Superior temporal gyrus (tissue), 1 donor: ENCODE data around the gene TMEM131.
"Not testable (repeated sequence)": the region's sequence is repeated elsewhere in the genome, so short reads cannot be mapped to it uniquely, and the experiment has no call there.

ENCODE experiments used
- DNase-seq: peaks from one replicate; pipeline ENCODE4 v3.0.0-alpha.2; 2016; ENCODE audit errors: extremely low spot score

The TMEM131 gene

DNA sequence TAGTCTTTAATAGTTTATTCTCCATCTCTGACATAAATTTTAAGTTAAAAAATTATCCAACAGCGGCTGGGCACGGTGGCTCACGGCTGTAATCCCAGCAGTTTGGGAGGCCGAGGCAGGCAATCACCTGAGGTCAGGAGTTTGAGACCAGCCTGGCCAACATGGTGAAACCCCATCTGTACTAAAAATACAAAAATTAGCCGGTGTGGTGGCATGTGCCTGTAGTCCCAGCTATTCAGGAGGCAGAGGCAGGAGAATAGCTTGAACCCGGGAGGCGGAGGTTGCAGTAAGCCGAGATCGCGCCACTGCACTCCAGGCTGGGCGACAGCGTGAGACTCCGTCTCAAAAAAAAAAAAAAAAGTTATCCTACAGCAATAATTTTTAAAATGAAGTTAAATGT is 39.0 kb downstream of the TMEM131 start:
- not testable (repeated sequence) for DNase-seq

DNA sequence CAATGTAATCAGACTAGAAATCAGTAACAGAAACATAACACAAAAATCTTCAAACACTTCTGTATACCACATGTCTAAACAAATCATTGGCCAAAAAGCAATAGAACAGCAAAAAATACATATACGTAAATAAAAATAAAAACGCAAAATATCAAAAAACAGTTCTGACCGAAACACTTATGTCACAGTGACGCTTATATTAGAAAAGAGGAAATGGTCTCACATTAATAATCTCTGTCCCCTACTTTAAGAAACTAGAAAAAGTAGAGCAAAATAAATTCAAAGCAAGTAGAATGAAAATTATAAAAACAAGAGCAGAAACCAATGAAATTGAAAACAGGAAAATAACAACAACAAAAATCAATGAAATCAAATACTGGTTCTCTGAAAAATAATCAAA is 41.9 kb downstream of the TMEM131 start:
- no peak for DNase-seq

DNA sequence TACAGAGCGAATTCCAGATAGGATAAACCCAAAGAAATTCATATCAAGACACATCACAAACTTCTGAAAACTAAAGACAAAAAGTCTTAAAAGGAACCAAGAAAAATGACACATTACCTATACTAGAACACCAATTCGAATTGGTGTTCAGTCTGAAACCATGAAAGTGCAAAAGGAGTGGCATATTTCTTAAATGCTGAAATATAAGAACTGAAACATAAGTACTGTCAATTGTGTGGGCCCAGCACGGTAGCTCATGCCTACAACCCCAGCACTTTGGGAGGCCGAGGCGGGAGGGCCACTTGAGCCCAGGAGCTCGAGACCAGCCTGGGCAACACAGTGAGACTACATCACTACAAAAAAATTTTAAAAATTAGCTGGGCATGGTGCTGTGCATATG is 43.4 kb downstream of the TMEM131 start:
- DNase-seq = no peak

DNA sequence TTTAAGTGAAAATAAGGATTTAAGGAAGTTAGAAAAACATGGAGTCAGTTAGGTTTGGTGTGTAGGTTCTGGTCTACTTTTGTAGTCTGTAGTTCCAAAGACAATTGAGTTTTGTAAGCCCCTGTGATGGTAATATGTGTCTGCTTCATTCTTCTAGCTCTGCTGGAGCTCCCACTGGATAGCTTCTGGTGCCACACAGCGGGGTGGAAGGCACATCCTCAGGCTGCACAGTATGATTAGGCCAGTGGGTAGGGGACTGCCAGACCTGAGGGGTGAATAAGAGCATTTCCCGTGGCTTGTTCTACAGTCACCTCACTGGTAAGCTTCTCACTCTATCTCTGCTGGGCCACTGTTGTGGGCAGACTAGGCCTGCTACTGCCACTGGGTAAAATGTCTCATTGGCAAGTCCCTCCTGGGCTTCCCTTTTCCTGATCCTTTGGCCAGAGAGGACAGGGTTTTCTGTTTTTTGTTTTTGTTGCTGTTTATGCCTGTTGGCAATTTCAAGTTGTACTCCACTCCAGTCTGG is 44.5 kb downstream of the TMEM131 start:
- DNase-seq = no peak

DNA sequence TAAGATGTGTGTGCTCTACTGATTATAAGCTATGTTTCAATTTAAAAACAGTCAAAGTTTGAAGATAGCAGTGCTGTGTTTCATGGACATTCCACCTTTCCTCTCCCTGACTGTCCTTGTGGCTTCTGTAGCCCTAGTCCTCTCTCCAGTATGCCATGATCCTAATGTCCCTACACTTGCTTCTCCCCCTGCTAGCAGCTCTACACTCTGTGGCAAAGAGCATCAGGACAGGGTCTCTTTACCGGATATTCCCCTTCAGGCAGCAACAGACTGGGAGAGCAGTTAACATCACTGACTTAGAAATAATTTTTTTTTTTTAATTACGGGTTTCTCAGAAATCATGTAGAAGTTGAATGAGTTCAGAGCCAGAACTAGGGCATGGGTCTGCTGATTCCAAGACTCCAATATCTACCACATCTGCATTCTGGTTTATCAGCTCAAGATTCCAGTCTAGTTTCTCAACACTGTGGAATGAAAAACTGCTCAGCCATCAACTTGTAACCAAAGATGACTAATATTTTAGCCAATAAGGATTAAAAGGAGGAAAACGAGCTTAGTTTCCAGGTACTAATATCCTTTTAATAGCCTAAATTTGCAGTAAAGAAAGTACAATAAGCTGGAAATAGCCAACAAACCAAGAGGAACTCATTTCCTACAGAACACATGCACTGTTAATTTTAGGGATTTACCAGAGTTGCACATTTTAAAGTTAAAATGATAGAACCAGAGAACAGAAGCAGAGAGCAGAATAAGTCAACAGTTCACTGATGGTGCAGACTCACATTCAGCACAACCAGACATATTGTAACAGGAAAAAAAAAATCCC is 45.2 kb downstream of the TMEM131 start:
- DNase-seq = no peak

DNA sequence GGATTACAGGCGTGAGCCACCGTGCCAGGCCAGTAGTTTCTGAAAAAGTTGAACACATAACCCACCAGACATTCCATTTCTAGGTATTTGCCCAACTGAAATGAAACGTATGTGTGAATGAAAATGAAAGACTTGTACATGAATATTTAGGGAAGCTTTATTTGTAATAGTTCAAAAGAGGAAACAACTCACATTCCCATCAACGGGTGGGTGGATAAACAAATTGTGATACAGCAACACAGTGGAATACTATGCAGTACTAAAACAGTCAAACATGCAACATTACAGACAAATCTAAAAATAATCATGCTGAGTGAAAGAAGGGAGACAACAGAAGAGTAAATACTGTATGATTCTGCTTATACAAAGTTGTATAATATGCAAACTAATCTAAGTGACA is 46.8 kb downstream of the TMEM131 start:
- no peak for DNase-seq

DNA sequence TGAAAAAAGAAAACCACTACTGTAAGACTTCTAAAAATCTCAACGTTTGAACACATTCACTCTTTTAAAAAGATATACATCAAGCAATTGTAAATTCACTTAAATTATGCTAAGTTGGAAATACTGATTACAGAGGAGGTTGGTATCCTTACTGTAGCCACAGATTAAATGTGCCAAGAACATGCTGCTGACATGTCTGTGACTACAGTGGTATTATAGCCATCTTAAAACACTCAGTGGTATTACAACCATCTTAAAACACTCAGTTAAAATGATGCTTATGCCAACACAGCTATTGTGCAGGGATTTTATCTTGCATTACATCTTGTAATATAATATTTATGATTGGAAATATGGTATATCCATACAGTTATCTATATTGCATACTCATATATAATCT is 50.0 kb downstream of the TMEM131 start:
- no peak for DNase-seq

DNA sequence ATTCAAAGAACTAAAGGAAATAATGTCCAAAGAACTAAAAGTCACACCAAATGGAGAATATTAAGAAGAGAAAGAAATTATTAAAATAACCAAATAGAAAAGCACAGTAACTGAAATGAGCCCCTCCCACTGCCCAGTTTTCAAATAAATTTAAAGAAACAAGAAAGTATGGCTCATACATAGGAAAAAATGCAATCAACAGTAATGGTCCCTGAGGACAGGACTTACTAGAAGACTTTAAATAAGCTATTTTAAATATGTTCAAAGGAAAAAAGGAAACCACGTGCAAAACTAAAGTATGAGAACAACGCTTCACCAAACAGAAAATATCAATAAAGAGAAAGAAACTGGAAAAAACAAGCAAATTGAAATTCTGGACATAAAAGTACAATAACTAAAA is 58.9 kb downstream of the TMEM131 start:
- DNase-seq = no peak

DNA sequence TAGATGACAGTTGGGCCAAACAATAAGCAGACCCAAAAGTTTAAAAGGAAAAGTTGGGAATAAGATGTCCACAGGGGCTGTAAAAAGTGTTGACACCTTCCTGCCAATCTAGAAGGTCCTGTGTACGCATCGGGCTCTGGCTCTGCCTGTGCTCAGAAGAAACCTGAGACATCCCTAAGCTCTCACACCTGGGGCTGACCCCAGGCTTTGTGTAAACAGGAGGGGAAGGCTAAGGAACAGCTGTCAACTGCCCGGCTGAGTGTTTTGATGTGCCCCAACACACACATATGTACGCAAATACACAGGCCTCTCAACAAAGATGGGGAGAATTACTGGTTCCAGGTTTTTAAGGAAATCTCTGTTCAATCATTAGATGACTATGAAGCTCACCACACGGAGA is 59.5 kb downstream of the TMEM131 start:
- no peak for DNase-seq

DNA sequence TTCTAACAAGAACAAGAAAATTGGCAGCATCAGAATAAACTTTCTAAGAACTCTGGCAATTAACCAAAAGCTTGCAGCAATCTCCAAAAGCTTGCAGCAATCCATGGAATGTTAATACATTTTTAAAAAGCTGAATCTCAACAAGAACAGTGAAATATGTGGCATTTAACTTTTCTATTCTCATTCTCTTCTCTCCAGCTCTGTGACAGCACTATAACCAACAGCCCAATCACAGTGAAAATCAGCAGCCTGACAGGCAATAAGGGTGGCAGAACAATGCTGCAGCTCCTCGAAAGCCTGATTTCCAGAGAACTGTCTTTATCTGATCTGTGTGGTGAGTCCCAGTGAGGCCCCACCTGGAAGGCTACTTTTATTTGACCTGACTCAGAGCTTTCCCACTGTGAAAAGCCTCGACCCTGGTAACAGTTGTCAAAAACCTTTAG is 60.0 kb downstream of the TMEM131 start:
- DNase-seq = peak; percentile 56

DNA sequence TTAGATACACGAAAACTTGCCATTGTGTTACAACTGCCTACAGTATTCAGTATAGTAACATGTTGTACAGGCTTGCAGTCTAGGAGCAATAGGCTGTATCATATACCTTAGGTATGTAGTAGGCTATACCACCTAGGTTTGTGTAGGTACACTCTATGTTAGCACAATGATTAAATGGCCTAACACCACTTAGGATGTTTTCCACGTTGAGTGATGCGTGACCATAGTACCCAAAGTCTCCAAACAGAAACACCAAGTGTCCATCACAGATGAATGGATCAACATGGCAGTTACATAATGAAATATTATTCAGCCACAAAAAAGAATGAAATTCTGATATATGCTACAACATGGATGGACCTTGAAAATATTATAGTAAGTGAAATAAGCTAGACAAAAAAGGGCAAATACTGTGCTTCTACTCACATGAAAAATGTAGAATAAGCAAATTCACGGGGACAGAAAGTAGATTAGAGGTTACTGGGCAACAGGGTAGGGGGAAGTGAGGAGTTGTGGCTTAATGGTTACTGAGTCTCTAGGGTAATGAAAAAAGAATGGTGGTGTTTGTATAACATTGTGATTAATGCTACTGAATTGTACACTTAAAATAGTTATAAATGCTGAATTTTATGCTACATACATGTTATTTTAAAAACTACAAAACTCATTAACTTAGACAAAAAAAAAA is 62.6 kb downstream of the TMEM131 start:
- DNase-seq = no peak

DNA sequence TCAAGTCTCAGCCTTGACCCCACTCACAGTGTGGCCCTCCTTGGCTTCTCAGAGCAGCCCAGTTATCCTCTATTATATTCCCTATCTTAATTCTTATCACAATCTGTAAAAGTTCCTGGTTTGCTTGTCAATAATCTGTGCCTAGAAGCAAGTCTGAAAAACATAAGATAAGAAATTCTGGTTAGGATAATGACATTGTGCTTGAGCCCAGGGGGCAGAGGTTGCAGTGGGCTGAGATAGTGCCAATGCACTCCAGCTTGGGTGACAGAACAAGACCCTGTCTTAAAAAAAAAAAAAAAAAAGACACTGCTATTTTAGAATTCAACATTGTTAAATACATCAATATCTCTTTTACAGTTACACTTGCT is 63.9 kb downstream of the TMEM131 start:
- no peak for DNase-seq

DNA sequence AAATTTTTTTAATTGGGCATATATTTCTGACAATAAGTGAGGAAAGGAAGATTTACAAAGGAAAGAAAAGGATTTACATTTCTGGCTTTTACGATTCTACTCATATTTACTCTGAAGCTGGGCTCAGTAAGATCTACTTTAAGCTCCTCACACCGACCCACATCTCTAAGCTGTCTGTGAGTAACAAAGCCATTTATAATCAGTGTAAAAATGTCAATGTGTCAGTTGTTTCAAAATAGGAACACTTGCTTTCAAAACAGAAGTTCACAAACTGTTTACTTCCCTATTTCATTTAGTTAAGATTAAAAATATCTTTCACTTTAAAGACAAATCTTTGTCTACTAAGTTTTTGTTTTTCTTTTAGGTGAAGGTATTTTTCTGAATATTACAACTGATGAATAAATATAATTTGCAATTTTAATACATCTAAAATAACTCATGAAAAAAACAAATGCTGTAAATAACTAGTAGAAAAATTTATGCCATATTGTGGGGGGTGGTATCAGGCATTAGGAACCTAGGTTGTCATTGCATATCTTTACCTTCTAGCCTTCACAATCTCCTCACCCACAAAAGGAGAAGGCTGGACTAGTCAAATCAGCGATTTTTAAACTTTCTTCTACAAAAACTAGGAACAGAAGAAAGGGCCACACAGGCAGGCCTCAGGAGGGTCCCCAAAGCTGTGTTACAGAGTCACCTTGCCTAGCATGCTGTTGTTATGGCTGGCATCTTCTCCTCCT is 64.5 kb downstream of the TMEM131 start:
- no peak for DNase-seq

DNA sequence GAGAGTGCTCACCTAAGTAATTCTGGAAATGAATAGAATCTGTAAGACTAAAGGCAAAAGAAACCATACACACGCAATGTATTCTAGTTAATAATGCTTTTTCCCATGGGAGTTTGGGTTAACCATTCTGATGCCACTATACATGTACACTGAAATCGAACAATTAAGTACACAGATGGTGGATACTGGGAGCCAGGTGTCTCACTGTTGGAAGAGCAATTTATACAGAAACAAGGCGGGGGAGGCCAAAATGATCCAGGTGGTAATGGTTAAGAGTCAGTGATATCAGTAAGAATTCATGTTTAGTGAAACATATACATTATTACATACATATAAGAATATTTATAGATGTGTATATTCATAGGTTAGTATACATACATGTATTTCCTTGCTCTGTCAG is 67.2 kb downstream of the TMEM131 start:
- DNase-seq = no peak

DNA sequence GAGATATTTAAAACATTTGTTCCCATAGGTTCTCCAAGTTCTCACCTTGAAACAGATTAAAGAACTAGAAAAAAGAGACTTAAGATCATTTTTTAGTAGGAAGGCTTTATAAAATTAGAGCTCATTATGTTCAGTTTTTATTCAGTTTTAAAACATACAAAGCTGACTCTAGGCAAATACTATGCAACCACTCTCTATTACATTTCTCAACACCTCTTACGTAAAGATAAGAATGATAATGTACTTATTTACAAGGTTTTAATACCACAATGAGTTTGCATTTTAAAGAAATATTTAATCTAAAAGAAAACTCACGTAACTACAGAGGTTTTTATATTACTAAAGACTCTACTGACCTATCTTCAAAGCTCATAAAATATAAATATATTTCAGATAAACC is 68.8 kb downstream of the TMEM131 start:
- no peak for DNase-seq

DNA sequence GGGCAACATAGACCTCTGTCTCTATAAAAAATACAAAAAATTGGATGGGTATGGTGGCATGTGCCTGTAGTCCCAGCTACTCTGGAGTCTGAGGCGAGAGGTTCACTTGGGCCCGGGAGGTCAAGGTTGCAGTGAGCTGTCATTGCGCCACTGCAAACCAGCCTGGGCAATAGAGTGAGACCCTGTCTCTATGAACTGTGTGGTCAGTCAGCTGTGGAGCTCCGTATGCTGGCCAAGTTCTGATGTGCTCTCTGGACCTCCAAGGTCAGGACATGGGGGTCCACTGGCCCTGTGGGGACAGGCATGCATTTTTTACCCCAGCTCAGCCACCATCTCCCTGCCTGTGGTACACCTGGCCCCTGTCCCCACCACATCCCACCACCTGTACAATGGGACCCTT is 71.6 kb downstream of the TMEM131 start:
- no peak for DNase-seq

DNA sequence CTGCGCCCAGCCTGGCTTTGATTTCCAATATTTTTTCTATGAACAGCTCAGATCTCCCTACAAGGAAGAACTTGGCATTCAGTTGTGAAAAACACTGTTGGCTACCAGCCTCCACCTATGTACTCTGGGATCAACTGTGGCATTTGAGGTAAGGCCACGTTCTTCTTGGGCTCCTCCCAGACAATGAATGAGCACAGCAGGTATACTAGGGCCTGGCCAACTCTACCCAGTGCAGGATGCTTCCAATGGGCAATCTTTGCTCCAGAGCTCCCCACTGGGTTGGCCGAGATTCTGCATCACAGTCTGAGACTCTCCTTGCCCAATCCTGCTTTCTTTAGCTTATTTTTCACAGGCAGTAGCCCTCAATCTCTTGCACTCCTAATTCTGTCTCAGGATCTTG is 75.9 kb downstream of the TMEM131 start:
- DNase-seq = no peak

DNA sequence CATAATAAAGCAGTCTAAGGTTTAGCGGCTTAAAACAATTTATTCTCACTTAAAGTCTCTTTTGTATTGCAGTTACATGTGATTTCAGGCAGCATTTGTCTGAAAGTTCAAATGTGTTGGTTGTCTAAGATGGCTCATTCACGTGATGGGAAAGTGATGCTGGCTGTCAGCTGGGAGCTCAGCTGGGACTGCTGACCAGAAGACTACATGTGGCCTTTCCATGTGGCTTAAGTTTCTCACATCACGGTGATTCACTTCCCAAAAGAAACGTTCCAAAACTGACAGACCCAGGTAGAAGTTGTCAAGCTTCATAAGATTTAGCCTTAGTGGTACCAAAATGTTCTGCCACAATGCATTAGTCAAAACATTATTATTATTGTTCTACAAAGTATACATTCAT is 76.9 kb downstream of the TMEM131 start:
- DNase-seq = no peak

DNA sequence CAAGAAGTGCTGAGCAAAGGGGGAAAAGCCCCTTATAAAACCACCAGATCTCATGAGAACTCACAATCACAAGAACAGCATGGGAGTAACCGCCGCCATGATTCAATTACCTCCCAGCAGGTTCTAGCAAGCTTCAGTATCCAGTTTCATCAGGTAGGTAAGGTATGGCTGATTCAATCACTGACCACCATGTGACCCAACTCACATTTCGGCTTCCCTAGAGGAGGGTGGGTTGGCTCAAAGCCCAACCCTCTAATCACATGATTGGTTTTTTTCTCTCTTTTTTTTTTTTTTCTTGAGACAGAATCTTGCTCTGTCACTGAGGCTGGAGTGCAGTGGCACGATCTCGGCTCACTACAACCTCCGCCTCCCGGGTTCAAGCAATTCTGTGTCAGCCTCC is 78.1 kb downstream of the TMEM131 start:
- DNase-seq = not testable (repeated sequence)

DNA sequence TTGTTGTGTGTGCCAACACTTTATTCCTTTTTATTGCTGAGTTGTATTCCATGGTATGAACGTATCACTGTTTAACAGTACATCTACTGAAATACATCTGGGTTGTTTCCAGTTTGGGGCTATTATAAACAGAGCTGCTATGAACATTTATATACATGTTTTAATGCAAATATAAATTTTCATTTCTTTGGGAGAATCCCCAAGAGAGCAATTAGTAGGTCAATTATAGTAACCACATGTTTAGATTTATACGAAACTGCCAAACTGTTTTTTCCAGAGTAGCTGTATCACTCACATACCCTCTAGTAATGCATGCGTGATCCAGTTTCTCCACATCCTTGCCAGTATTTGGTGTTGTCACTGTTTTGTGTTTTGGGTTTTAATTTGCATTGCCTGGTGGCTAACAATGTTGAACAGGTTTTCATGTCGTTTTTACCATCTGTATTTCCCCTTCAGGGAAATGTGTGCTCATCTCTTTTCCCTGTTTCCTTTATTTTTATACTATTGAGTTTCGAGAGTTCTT is 81.0 kb downstream of the TMEM131 start:
- no peak for DNase-seq

DNA sequence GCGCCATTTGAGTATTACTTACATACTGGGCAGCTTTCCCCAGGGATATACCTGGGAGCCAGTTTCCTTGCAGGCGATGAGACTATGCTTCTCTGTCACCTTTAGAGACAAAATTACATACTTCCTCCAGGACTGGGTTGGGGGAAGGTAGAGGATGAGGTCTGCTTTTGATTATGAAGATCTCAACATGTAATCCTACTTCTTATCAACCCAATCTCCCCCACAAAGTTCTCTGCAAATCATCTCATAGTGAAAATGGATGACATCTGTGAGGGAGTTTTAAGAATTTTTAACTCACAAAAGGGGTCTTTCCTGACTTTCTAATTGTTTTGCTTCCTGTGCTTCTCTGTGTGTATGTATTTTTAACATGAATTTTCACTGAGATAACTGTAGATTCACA is 81.9 kb downstream of the TMEM131 start:
- no peak for DNase-seq

DNA sequence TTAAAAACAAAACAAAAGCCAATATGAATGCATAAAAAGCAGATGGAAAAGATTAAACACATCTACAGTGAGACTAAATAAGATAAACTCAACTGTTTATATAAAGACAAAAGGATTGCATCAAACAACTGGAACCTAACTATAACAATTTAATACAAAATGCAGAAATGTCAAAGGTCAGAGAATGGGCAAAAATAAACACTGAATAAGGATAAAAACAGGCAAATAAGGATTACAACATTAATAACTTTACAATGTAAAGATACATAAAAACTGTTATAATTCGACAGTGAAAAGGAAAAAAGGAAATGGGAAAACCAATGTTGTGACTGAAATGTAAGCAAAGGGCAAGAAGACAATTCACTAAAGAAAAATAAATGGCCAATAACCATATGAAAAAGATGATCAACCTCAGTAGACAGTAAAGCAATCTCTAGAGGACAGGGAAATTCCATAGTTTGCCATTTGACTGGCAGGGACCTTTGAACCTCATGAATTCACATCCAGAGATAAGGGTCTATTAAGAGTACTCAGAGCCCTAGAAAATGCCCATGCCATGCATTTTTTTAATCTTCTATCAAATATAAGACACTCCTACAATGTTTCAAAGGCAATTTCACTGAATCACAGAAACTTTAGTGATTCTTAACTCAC is 83.7 kb downstream of the TMEM131 start:
- DNase-seq = no peak
